CD4-positive, alpha-beta memory T cell (primary cell): ENCODE results near the gene FBXO2. TPM values are rescaled to one million over a fixed set of nuclear protein-coding genes. Genes with fewer than 3 reads are reported as not detected.

Experiments used
- CTCF ChIA-PET: fragments of 350-600 bp; sonication (Branson Sonifier 250); formaldehyde crosslinking; loops from one replicate; lab custom pipeline; 2021; ENCODE audit warnings: inconsistent platforms; ENCODE audit not compliant: partially characterized antibody; lab: Charles Lee
- POLR2A ChIA-PET: fragments of 350-600 bp; sonication (Branson Sonifier 250); formaldehyde crosslinking; loops from one replicate; lab custom pipeline; 2021; ENCODE audit not compliant: partially characterized antibody; lab: Charles Lee
- DNase-seq, 5 donors: peaks; one replicate each; pipeline versions ENCODE4 v3.0.0 to v3.0.0-alpha.2; 2020 to 2022; ENCODE audit warnings: mixed read lengths in 1 of 5
- H3K27ac ChIP-seq: one replicate; pipeline ENCODE4 v1.7.0; 2013; ENCODE audit warnings: low read depth, low read length
- H3K27me3 ChIP-seq: 2 replicates; pipeline ENCODE4 v1.7.0; 2013; ENCODE audit warnings: mild to moderate bottlenecking, low read length, moderate library complexity; ENCODE audit not compliant: insufficient read depth
- H3K36me3 ChIP-seq: 2 replicates; pipeline ENCODE4 v1.7.0; 2013; ENCODE audit warnings: mild to moderate bottlenecking, low read length, moderate library complexity; ENCODE audit not compliant: insufficient read depth
- H3K4me1 ChIP-seq: 2 replicates; pipeline ENCODE4 v1.7.0; 2013; ENCODE audit warnings: mild to moderate bottlenecking, low read length, moderate library complexity; ENCODE audit not compliant: insufficient read depth
- H3K4me3 ChIP-seq, 2 donors: one replicate each; pipeline ENCODE4 v1.7.0; 2013; ENCODE audit warnings: low read length in 2 of 2, mild to moderate bottlenecking in 1 of 2
- H3K9me3 ChIP-seq, 2 donors: one replicate each; pipeline ENCODE4 v1.7.0; 2013; ENCODE audit warnings: low read length in 2 of 2, control low read depth in 1 of 2; ENCODE audit not compliant: control insufficient read depth in 1 of 2
- H3K27ac Mint-ChIP-seq, 7 donors: one replicate each; pipeline ENCODE4 v1.8.0; 2020 to 2021; ENCODE audit warnings: mixed read lengths in 7 of 7, mild to moderate bottlenecking in 6 of 7, inconsistent platforms in 3 of 7, moderate library complexity in 3 of 7
- H3K27me3 Mint-ChIP-seq, 2 donors: one replicate each; pipeline ENCODE4 v1.8.0; 2020 to 2021; ENCODE audit warnings: mixed read lengths in 2 of 2
- H3K36me3 Mint-ChIP-seq, 2 donors: one replicate each; pipeline ENCODE4 v1.8.0; 2020 to 2021; ENCODE audit warnings: mixed read lengths in 2 of 2, inconsistent platforms in 1 of 2, mild to moderate bottlenecking in 1 of 2
- H3K4me1 Mint-ChIP-seq, 4 donors: one replicate each; pipeline ENCODE4 v1.8.0; 2020 to 2021; ENCODE audit warnings: mixed read lengths in 4 of 4, mild to moderate bottlenecking in 1 of 4
- H3K4me3 Mint-ChIP-seq, 8 donors: one replicate each; pipeline ENCODE4 v1.8.0; 2020 to 2021; ENCODE audit warnings: mixed read lengths in 8 of 8, mild to moderate bottlenecking in 7 of 8, moderate library complexity in 6 of 8, inconsistent platforms in 3 of 8
- H3K9me3 Mint-ChIP-seq, 8 donors: one replicate each; pipeline ENCODE4 v1.8.0; 2020 to 2021; ENCODE audit warnings: mixed read lengths in 8 of 8, mild to moderate bottlenecking in 5 of 8, inconsistent platforms in 3 of 8, moderate library complexity in 1 of 8
- intact Hi-C: fragments of 100-400 bp; cut with micrococcal nuclease; formaldehyde crosslinking; loops from one replicate; pipeline ENCODE4 v1.15.1; 2023
- polyA plus RNA-seq, 2 donors: library from polyadenylated mRNA; unstranded; fragments of 300-500 nt; fragmentation: Illumina TruSeq; gene quantifications; one replicate each; pipeline ENCODE4 v1.2.3, GENCODE V29; 2021
- total RNA-seq, 2 experiments: library from RNA; stranded (reverse); gene quantifications; one replicate each; pipeline ENCODE4 v1.2.3, GENCODE V29; 2021

Gene FBXO2
- total and polyA plus RNA-seq, 4 experiments from 2014 or later: 4.1 to 7.5 (median 4.7) TPM

- no peak for DNase-seq
- Histone ChIP-seq H3K27ac (no peak overlapping the region), H3K4me1 (no peaks in the 10 kb centered on the region), H3K36me3 (no peaks in the 10 kb centered on the region), H3K27me3 (no peaks in the 10 kb centered on the region), H3K4me3 (no peak overlapping the region), H3K9me3 (no peaks in the 10 kb centered on the region)
- H3K27ac Mint-ChIP-seq: no peak overlapping the region
- intact Hi-C loops: no loop called here
- ChIA-PET CTCF (no interaction called here), POLR2A (no interaction called here)
- H3K9me3 Mint-ChIP-seq: peaks cover 0 to 2% (median 0%) of the 10 kb centered on the region in 8 donors
- H3K27me3 Mint-ChIP-seq: peaks cover 6 to 18% of the 10 kb centered on the region in 2 donors
- no peak overlapping the region for H3K4me3 Mint-ChIP-seq
- no peaks in the 10 kb centered on the region for H3K36me3 Mint-ChIP-seq
- no peaks in the 10 kb centered on the region for H3K4me1 Mint-ChIP-seq
These were observed 53.4 kb downstream of the FBXO2 start for GRCh38 chr1:11600836-11601235.

- H3K27ac ChIP-seq: no peak overlapping the region
- no peak for DNase-seq
- no peak overlapping the region for H3K4me3 Mint-ChIP-seq
- ChIA-PET CTCF (interaction anchor here (1.0 kb wide), 1 partner anchor 359 kb away, joined by 3 read pairs; no protein-coding TSS in a partner anchor), POLR2A (no interaction called here)
- H3K4me1 ChIP-seq: no peaks in the 10 kb centered on the region
- no peaks in the 10 kb centered on the region for H3K36me3 Mint-ChIP-seq
- peaks cover 0 to 2% (median 0%) of the 10 kb centered on the region in 8 donors for H3K9me3 Mint-ChIP-seq
- H3K36me3 ChIP-seq: no peaks in the 10 kb centered on the region
- H3K27me3 ChIP-seq: no peaks in the 10 kb centered on the region
- no peak overlapping the region for H3K4me3 ChIP-seq
- H3K27ac Mint-ChIP-seq: no peak overlapping the region
- H3K9me3 ChIP-seq: no peaks in the 10 kb centered on the region
- H3K27me3 Mint-ChIP-seq: peaks cover 8 to 19% of the 10 kb centered on the region in 2 donors
- no peaks in the 10 kb centered on the region for H3K4me1 Mint-ChIP-seq
- intact Hi-C loops: no loop called here
These were observed 54.2 kb downstream of the FBXO2 start for GRCh38 chr1:11599891-11600576.

- Histone ChIP-seq H3K27ac (no peak overlapping the region), H3K4me3 (no peak overlapping the region), H3K36me3 (no peaks in the 10 kb centered on the region), H3K27me3 (no peaks in the 10 kb centered on the region), H3K9me3 (no peaks in the 10 kb centered on the region), H3K4me1 (no peaks in the 10 kb centered on the region)
- Mint-ChIP-seq H3K36me3 (no peaks in the 10 kb centered on the region), H3K9me3 (peaks cover 0 to 2% (median 0%) of the 10 kb centered on the region in 8 donors), H3K4me3 (no peak overlapping the region), H3K27ac (no peak overlapping the region), H3K27me3 (peaks cover 13 to 20% of the 10 kb centered on the region in 2 donors), H3K4me1 (no peaks in the 10 kb centered on the region)
- intact Hi-C loops: no loop called here
- ChIA-PET CTCF (no interaction called here), POLR2A (no interaction called here)
- DNase-seq: no peak
These were observed 55.8 kb downstream of the FBXO2 start for GRCh38 chr1:11598461-11598860.

Other genes with a start within 250 kb of the FBXO2 start
- under 1 TPM; 0.11 to 0.61 TPM for gene DISP3, start 175.3 kb downstream of the FBXO2 start, total RNA-seq
- under 1 TPM in 1 of 2 donors, not detected in 1; 0.42 TPM for gene DISP3, start 175.3 kb downstream of the FBXO2 start, polyA plus RNA-seq
- gene FBXO44, start 448 bp upstream of the FBXO2 start, total RNA-seq: 10 to 100 TPM; 56.7 to 56.9 TPM
- gene FBXO44, start 448 bp upstream of the FBXO2 start, polyA plus RNA-seq: 10 to 100 TPM in 1 of 2 donors, 1 to 10 TPM in 1; 10.0 to 11.0 TPM
- gene FBXO6, start 9.8 kb upstream of the FBXO2 start, total RNA-seq: 1 to 10 TPM; 3.2 to 4.3 TPM
- 10 to 100 TPM in 1 of 2 donors, 1 to 10 TPM in 1; 9.0 to 12.1 TPM for gene FBXO6, start 9.8 kb upstream of the FBXO2 start, polyA plus RNA-seq
- gene MAD2L2, start 26.7 kb upstream of the FBXO2 start, total RNA-seq: 10 to 100 TPM; 20.7 to 22.7 TPM
- gene MAD2L2, start 26.7 kb upstream of the FBXO2 start, polyA plus RNA-seq: 10 to 100 TPM; 51.5 to 55.1 TPM
- under 1 TPM; 0.17 to 0.23 TPM for gene DRAXIN, start 37.3 kb upstream of the FBXO2 start, total RNA-seq
- under 1 TPM in 1 of 2 donors, not detected in 1; 0.07 TPM for gene DRAXIN, start 37.3 kb upstream of the FBXO2 start, polyA plus RNA-seq
- 10 to 100 TPM; 19.0 to 21.7 TPM for gene AGTRAP, start 81.7 kb upstream of the FBXO2 start, total RNA-seq
- 10 to 100 TPM; 53.4 to 76.9 TPM for gene AGTRAP, start 81.7 kb upstream of the FBXO2 start, polyA plus RNA-seq
- gene C1orf167, start 107.8 kb upstream of the FBXO2 start, total RNA-seq: not detected
- gene C1orf167, start 107.8 kb upstream of the FBXO2 start, polyA plus RNA-seq: not detected
- 10 to 100 TPM; 52.7 to 54.2 TPM for gene MTHFR, start 151.5 kb upstream of the FBXO2 start, total RNA-seq
- gene MTHFR, start 151.5 kb upstream of the FBXO2 start, polyA plus RNA-seq: 1 to 10 TPM; 2.3 to 6.9 TPM
- 10 to 100 TPM; 20.8 to 20.9 TPM for gene CLCN6, start 151.8 kb upstream of the FBXO2 start, total RNA-seq
- 1 to 10 TPM; 1.4 to 2.6 TPM for gene CLCN6, start 151.8 kb upstream of the FBXO2 start, polyA plus RNA-seq
- gene NPPA, start 193.4 kb upstream of the FBXO2 start, total RNA-seq: not detected
- not detected for gene NPPA, start 193.4 kb upstream of the FBXO2 start, polyA plus RNA-seq
- not detected for gene NPPB, start 204.5 kb upstream of the FBXO2 start, total RNA-seq
- gene NPPB, start 204.5 kb upstream of the FBXO2 start, polyA plus RNA-seq: not detected